Stomach (tissue), 4 donors: ENCODE data around the gene RHEX.

Source experiments
- CTCF ChIP-seq, 7 experiments: fragments of 450-650 bp in 4 of 7; fragments of 200-600 bp in 3 of 7; sonication (generic) in 3 of 7; IDR thresholded peaks; one replicate each; pipeline ENCODE4 v1.5.1; 2016 to 2019; ENCODE audit warnings: antibody characterized with exemption in 7 of 7, control low read depth in 2 of 7, mild to moderate bottlenecking in 1 of 7
- EP300 ChIP-seq: sonication (generic); formaldehyde crosslinking; IDR thresholded peaks from one replicate; pipeline ENCODE4 v1.6.1; 2017; ENCODE audit warnings: antibody characterized with exemption

GRCh38 chr1:206112600-206113301, 59.8 kb downstream of the RHEX start:
- TF ChIP-seq CTCF (IDR thresholded peaks at IDR 0.05) (no peak), EP300 (no peak)
